ENCODE data around the gene HK3.

DNA sequence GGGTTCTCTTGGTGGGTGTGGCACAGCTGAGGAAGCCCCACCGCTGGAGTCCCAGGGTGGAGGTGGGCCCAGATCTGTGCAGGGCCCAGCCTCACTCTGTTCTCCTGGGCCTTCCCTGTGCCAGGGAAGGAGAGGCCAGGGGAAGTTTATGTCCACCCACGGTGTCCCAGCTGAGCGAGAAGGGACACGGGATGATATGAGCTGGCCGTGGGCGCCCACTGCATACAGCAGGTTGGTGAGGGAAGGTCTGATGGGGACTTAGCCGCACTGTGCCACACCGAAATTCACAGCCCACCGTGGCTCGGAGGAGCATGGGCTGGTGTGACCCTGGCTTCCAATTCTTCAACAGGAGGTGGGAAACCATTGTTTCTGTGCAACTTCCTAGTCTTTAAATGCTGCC lies 54.9 kb downstream of the HK3 start:
- TF ChIP-seq, protein P1, sequence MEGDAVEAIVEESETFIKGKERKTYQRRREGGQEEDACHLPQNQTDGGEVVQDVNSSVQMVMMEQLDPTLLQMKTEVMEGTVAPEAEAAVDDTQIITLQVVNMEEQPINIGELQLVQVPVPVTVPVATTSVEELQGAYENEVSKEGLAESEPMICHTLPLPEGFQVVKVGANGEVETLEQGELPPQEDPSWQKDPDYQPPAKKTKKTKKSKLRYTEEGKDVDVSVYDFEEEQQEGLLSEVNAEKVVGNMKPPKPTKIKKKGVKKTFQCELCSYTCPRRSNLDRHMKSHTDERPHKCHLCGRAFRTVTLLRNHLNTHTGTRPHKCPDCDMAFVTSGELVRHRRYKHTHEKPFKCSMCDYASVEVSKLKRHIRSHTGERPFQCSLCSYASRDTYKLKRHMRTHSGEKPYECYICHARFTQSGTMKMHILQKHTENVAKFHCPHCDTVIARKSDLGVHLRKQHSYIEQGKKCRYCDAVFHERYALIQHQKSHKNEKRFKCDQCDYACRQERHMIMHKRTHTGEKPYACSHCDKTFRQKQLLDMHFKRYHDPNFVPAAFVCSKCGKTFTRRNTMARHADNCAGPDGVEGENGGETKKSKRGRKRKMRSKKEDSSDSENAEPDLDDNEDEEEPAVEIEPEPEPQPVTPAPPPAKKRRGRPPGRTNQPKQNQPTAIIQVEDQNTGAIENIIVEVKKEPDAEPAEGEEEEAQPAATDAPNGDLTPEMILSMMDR (conservative IDR thresholded peaks at IDR 0.05 in 1 of 2, IDR thresholded peaks at IDR 0.05 in 1 of 2; ENCODE audit: extremely low read depth in 1 of 2, insufficient read depth in 1 of 2, low read depth in 1 of 2, low read length in 2 of 2): no peak
- TF ChIP-seq EZH2 (IDR thresholded peaks at IDR 0.05; ENCODE audit: borderline replicate concordance, low read length): no peak

All from mammary epithelial cell (primary cell).